T-helper 22 cell (primary cell): Measurements from ENCODE around the gene RUNX3.
"Not testable (repeated sequence)": the region's sequence is repeated elsewhere in the genome, so short reads cannot be mapped to it uniquely, and the experiment has no call there.

Experiments
- DNase-seq: peaks from one replicate; pipeline ENCODE4 v3.0.0-alpha.2; 2020; ENCODE audit warnings: low read depth

Gene RUNX3

GRCh38 chr1:24913616-24914225 is 16.4 kb downstream of the RUNX3 start:
- DNase-seq, result no peak

DNA sequence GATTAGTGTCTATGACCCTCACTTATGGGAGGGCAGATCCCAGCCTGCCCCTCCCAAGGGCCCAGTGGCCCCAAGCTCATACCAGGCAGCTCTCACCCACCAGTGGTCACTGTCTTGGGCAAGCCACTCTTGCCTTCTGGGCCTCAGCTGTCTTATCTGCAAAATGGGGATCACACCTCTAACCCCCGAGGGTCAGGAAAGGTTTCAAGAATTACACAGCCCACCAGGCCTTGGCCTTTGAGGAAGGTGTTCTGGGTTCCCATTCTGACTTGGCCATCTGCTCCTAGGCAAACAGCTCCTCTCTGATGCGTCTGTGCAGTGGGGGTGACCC is 16.8 kb downstream of the RUNX3 start:
- no peak for DNase-seq

DNA sequence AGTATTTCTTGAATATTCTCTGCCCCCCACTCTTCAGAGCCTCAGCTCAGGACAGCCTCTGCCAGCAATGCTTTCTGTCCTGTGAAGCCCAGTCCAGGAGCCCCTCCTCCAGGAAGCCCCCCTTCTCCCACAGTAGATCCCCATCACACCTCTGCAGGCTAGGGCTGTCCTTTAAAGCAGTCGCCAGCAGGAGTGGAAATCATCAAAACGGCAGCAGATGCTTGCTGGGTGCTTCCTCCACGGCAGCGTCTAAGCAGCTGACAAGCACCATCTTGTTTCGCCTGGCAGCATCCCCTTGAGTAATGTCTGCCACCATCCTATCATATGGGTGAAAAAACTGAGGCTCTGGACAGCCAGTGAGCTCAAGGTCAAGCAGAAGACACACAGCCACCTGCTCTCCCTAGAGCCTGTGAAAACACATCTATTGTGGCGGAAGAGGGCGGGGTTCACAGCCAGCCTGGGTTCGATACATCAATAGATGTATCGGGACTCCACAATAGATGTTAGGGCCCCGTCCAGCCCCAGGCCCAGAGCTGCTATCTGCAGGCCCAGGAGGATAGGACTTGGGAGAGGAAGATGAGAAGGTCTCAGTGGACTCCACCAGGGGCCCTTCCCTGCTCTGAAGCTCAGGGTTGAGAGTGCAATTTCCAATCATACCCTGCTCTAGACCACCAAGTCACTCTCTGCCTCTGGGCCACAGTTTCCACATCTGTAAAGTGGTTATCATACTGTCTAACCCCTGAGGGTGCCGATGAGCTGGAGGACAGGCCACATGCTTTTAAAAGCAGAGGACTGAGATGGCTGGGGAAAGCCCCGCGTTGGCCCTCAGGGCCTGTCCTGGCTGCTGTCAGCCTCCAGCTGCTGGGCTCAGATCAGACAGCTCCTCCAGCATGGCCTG is 17.5 kb downstream of the RUNX3 start:
- DNase-seq, result no peak

- no peak for DNase-seq
These were observed 18.4 kb downstream of the RUNX3 start for GRCh38 chr1:24911651-24912155.

DNA sequence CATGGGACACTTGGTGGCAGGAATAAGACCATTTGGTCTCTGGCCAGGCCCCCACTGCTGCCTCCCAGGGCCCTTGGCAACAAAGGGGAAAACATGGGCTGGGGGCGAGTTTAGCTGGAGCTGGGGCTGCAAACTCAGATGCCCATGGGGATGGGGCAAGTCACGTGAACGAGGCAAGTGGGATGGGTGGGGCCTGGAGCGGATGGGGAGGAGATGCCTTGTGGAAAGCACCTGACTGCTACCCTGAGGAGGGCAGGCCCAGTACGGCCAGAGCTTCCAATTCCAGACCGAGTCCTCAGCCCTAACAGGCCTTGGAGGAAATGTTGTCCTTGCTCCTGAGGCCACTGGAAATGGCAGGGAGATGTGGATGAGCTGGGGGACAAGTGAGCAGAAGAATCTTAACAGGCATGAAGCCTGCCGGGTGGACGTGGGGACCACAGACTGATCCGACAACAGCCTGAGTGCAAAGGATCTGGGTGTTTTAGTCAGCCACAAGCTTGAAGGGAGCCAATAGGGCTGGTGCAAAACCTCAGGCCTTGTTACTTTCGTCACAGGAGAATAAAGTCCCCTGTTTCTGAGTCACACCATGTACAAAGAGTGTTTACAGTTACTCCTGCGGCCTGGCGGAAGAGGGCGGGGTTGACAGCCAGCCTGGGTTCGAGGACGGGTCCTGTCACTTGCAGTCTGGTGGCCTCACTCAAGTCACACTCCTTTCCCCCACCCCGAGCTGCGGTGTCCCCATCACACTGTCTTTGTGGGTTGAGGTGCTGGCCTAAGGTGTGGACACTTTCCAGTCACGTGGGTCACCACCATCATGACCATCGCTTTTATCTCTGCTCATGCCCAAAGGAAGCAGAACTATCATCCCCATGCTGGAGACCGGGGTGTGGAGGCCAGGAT is 19.1 kb downstream of the RUNX3 start:
- peak; percentile 71 for DNase-seq

DNA sequence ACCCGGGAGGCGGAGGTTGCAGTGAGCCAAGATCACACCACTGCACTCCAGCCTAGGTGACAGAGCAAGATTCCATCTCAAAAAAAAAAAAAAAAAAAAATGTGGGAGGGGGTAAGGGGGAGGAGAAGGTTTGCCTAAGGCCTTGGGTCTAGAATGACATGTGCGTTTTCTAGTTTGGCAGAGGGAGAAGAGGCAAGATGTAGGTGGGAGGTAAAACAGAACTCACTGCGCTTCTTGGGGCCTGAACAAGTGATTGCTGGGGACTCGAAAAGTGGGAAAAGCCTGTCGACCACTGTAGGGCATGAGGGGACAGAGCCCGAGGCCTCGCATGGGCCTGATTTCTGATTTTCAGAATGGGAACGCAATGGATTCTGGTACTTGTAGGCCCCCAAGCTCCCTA is 19.9 kb downstream of the RUNX3 start:
- no peak for DNase-seq

- DNase-seq, result no peak
These were observed 20.6 kb downstream of the RUNX3 start for GRCh38 chr1:24909388-24909898.

GRCh38 chr1:24908591-24909259 is 21.4 kb downstream of the RUNX3 start:
- DNase-seq, result no peak

DNA sequence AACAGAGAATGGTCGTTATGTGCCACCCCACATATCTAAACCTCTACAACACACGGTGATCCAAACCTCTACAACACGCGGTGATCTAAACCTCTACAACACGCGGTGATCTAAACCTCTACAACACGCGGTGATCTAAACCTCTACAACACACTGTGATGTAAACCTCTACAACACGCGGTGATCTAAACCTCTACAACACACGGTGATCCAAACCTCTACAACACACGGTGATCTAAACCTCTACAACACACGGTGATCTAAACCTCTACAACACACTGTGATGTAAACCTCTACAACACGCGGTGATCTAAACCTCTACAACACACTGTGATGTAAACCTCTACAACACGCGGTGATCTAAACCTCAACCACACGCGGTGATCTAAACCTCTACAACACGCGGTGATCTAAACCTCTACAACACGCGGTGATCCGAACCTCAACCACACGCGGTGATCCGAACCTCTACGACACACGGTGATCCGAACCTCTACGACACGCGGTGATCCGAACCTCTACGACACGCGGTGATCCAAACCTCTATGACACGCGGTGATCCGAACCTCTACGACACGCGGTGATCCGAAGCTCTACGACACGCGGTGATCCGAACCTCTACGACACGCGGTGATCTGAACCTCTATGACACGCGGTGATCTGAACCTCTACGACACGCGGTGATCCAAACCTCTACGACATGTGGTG is 22.3 kb downstream of the RUNX3 start:
- DNase-seq, result not testable (repeated sequence)

DNA sequence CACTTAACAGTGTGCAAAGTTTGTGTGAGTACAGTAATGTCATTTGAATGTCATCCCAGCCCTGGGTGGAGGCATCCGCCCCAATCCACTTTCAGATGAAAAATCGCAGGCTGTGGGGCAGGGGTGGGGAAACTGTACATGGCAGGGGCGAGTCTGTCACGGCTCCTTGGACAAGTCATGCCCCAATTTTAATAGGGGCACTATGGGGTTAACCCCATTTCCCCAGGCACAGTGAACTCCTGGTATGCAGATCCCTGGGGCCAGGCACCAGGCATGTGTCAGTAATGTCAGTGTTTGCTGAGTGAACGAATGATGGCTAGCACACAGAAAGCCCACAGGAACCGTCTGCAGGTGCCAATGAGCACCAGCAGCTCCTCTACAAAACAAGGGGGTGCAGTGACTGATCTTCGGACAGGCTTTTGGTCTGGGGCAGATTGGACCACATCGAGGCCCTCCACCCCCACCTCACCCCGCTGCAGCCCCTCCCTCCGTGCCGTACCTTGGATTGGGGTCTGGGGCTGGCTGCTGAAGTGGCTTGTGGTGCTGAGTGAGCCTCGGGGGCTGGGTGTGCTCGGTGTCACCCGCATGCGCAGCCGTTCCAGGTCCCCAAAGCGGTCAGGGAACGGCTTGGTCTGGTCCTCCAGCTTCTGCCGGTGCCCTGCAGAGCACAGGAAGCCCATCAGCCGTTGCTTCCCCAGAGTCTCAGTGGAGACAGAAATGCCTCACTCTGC is 23.2 kb downstream of the RUNX3 start:
- DNase-seq, result no peak

DNA sequence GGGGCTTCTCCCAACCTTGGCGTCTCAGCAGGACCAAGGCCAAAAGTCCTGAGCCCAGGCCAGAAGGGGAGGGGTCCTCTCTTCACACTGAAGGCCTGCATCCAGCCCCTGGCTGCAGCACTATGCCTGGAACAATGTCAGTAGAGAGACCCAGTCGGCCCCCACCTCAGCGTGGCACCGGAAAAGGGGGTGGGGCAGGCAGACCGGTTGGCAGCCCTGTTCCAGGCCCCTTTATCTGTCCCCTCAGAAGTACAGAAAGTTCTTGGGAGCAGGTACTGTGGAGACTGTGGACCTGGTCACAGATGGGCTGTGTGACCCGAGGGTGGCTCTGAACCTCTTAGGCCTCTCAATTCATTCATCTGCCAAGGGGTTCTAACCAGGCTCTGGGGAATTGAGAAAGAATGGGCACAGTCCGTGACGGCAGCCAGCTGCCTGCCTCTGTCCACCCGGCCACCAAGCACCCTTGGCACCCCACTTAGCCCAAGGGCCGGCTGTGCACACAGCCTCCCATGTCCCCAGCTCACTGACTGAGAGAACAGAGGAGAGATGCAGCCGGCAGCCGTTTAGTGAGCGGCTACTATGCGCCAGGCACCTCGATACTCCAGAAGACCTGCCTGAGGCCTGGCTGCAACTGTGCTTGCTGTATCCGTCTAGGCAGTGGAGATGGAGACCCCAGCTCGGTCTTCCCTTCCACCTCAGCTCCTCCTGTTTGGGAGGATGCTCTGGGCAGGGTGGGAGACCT is 23.9 kb downstream of the RUNX3 start:
- DNase-seq, result no peak

GRCh38 chr1:24905355-24905978 is 24.6 kb downstream of the RUNX3 start:
- DNase-seq, result no peak

DNA sequence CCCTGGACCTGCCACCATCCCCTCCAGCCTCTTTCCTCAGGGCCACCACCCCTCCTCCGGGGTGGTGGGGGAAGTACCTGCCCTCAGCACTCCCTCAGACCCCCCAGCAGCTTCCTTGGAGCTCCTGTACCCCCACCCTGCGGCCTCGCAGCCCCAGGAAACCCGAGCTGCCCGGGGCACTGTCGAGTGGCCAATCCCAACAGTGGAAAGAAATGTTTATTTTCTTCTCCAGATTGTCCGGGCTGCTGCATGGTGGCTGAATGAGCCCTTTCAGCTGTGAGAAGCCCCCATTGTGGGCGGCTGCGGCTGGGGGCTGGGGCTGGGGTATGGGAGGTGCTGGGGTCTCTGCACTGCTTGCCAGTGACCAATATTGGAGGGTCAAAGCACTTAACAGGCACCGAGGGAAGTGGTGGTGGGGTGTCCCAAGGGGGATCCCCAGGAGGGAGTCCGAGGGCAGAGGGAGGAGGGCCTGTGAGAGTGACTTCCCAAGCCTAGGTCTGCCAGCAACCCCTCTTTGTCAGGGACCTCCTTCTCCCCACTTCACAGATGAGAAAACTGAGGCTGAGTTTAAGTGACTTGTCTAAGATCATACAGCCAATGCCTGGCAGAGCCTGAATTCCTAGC is 25.2 kb downstream of the RUNX3 start:
- no peak for DNase-seq

DNA sequence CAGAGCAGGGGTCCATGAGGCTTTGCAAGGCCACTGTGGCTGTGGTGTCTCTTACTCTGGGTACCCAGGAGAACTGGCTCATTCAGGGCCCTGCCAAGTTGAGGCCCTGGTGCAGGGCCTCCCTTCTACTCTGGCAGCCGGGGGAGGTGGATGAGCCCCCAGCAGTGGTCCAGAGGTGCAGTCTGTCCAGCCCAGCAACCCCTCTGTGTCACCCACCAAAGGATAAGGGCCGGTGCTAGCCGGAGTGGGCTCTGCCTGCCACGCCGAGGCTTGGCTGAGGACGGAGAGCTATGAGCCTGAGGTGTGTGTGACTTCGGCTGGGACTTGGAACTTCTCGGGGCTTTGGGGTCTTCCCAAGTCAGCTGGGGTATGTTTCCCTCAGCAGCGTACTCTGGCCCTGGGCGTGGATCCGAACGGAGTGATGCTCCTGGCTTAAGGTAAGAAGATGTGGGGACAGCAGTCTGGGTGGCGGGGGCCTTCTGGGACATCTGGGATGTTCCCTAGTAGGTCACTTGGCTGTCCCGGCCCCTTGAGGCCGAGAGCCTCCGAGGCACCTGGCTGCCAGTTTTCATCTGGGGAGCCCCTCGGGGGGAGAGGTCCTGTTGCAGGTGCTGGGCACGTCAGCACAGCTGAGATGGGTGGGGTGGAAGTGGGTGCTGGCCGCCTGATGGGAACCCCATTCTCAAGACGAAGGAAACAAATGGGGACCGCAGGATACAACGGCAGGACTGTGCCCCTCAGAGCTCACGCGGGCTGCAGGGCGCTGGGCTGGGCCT is 25.9 kb downstream of the RUNX3 start:
- no peak for DNase-seq

DNA sequence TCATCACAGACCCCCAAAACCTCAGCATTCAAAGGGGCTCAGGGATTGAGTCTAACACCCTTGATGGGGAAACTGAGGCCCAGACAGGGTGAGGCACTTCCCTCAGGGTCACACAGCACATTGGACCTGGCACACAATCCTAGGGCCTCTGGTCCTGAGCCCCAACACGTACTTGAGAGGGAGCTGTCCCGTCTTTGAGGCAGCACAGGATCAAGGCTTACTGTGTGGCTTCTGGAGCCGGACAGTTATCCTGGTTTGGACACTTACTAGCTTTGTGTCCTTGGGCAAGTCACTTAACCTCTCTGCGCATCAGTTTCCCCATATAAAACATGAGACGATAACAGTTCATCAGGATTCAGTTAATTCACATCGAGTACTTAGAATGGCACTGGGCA is 26.5 kb downstream of the RUNX3 start:
- DNase-seq, result no peak

DNA sequence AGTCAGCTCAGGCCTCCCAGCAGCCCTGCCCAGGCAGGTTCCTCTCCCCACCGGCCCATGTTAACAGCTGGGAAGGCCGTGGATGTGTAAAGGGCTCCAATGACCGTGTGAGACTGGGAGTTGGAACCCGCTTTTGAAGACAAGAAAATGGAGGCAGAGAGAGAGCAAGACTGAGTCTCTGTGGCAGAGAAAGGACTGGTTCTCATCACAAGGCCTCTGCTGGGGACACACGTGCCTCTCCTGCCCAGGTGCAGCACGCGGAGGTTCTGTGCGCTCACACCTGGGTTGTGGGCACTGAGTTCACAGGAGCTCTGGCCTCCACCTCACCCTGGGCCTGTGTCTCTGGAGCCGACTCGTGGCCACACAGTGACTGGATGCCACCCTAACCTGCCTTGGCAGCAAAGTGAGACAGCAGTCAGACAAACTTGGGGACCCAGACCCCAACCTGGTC is 27.0 kb downstream of the RUNX3 start:
- no peak for DNase-seq

- no peak for DNase-seq
These were observed 27.6 kb downstream of the RUNX3 start for GRCh38 chr1:24902471-24902891.
